HepG2 (cell line): Measurements from ENCODE around the gene NGEF. TPM values are rescaled to one million over a fixed set of nuclear protein-coding genes. Genes with fewer than 3 reads are reported as not detected.

Source experiments
- ATAC-seq: fragments of 200-7000 bp; cut with Tn5 transposase; 3 replicates; pipeline ENCODE4 v1.9.1; 2020; ENCODE audit warnings: mild to moderate bottlenecking, moderate library complexity
- BruUV-seq: library from RNA; stranded (reverse); fragments of 400-500 nt; replicated peaks from 2 replicates; lab custom pipeline; 2021; lab: Mats Ljungman, UMichigan
- CTCF ChIA-PET: fragments of 300-600 bp; formaldehyde crosslinking; extraction: SDS; loops from one replicate; lab custom pipeline; 2021; ENCODE audit warnings: low total read pairs, inconsistent platforms, low intra/inter-chr PET ratio; lab: Yijun Ruan, JAX
- POLR2A ChIA-PET: fragments of 350-600 bp; sonication (Branson Sonifier 250); formaldehyde crosslinking; loops from one replicate; lab custom pipeline; 2020; ENCODE audit warnings: antibody characterized with exemption, inconsistent platforms; lab: Yijun Ruan, JAX
- DNase-seq: peaks from one replicate; pipeline ENCODE4 v3.0.0-alpha.2; 2015; ENCODE audit warnings: low spot score
- FAIRE-seq: peaks from 3 replicates; lab custom pipeline; 2011; peaks lifted over from hg19 to GRCh38; lab: Jason Lieb, UNC
- H2AFZ ChIP-seq: one replicate; pipeline ENCODE4 v1.6.1; 2011; ENCODE audit warnings: low read length, inconsistent platforms
- H3K27ac ChIP-seq: fragments of 300-600 bp; 3 replicates; pipeline ENCODE4 v1.8.0; 2011; ENCODE audit warnings: mixed run types, mild to moderate bottlenecking, mixed read lengths, low read length, inconsistent platforms; ENCODE audit not compliant: insufficient read depth; ENCODE audit errors: extremely low read length
- H3K27me3 ChIP-seq, 2 experiments: fragments of 200-600 bp in 1 of 2; 2 replicates in 1 of 2; 3 replicates in 1 of 2; pipeline versions ENCODE4 v1.6.0 to v1.8.0; 2011; ENCODE audit warnings: low read length in 2 of 2, mild to moderate bottlenecking in 2 of 2, moderate library complexity in 2 of 2, inconsistent platforms in 1 of 2; ENCODE audit not compliant: insufficient read depth in 2 of 2, control insufficient read depth in 1 of 2
- H3K36me3 ChIP-seq, 2 experiments: fragments of 200-600 bp in 1 of 2; replicated peaks in 1 of 2; 2 replicates in 1 of 2; 3 replicates in 1 of 2; pipeline versions ENCODE4 v1.5.1 to v1.8.0; 2011; ENCODE audit warnings: low read length in 2 of 2, inconsistent platforms in 1 of 2; ENCODE audit not compliant: insufficient read depth in 2 of 2, control insufficient read depth in 1 of 2
- H3K4me1 ChIP-seq: 2 replicates; pipeline ENCODE4 v1.5.1; 2012; ENCODE audit warnings: low read length, inconsistent platforms; ENCODE audit not compliant: insufficient read depth
- H3K4me2 ChIP-seq: 2 replicates; pipeline ENCODE4 v1.6.0; 2011; ENCODE audit warnings: low read depth, low read length, inconsistent platforms
- H3K4me3 ChIP-seq, 3 experiments: fragments of 200-600 bp in 1 of 3; sonication (generic), shearing (Covaris generic) in 1 of 3; replicated peaks in 1 of 3; 2 replicates each; pipeline ENCODE4 v1.5.1; 2011 to 2016; ENCODE audit warnings: low read length in 3 of 3, inconsistent platforms in 2 of 3, low read depth in 2 of 3, mild to moderate bottlenecking in 2 of 3, control low read depth in 1 of 3, mixed read lengths in 1 of 3; ENCODE audit not compliant: insufficient read depth in 1 of 3
- H3K79me2 ChIP-seq: one replicate; pipeline ENCODE4 v1.6.1; 2011; ENCODE audit warnings: low read length, inconsistent platforms; ENCODE audit not compliant: insufficient read depth
- H3K9ac ChIP-seq: 2 replicates; pipeline ENCODE4 v1.6.0; 2011; ENCODE audit warnings: mild to moderate bottlenecking, low read depth, low read length, inconsistent platforms; ENCODE audit not compliant: insufficient read depth
- H3K9me3 ChIP-seq: 2 replicates; pipeline ENCODE4 v1.5.1; 2012; ENCODE audit warnings: mild to moderate bottlenecking, low read length
- H4K20me1 ChIP-seq: 2 replicates; pipeline ENCODE4 v1.6.0; 2011; ENCODE audit warnings: inconsistent platforms, mild to moderate bottlenecking, low read length, moderate library complexity; ENCODE audit not compliant: insufficient read depth
- MEIS1 ChIP-seq: sonication (generic); formaldehyde crosslinking; IDR thresholded peaks from 2 replicates; pipeline ENCODE4 v1.9.0; 2021; ENCODE audit warnings: mild to moderate bottlenecking, missing genetic modification reagents, moderate library complexity, borderline replicate concordance
- MLLT10 ChIP-seq: sonication (generic); formaldehyde crosslinking; IDR thresholded peaks from 2 replicates; pipeline ENCODE4 v1.4.0; 2020; ENCODE audit warnings: missing genetic modification reagents
- NR2C2 ChIP-seq: sonication (generic); formaldehyde crosslinking; IDR thresholded peaks from 2 replicates; pipeline ENCODE4 v1.4.0; 2020; ENCODE audit warnings: missing genetic modification reagents, mild to moderate bottlenecking, moderate library complexity, borderline replicate concordance
- PHF8 ChIP-seq: sonication (generic); formaldehyde crosslinking; IDR thresholded peaks from 2 replicates; pipeline ENCODE4 v1.5.0; 2020; ENCODE audit warnings: missing genetic modification reagents
- ZNF33A ChIP-seq: sonication (generic); formaldehyde crosslinking; IDR thresholded peaks from 2 replicates; pipeline ENCODE4 v1.5.1; 2020; ENCODE audit warnings: missing genetic modification reagents, mild to moderate bottlenecking, moderate library complexity, borderline replicate concordance
- ZNF747 ChIP-seq: sonication (generic); formaldehyde crosslinking; IDR thresholded peaks from 2 replicates; pipeline ENCODE4 v1.8.1; 2023; ENCODE audit warnings: missing genetic modification reagents, mild to moderate bottlenecking, borderline replicate concordance
- ZNF879 ChIP-seq: sonication (generic); formaldehyde crosslinking; IDR thresholded peaks from 2 replicates; pipeline ENCODE4 v1.8.1; 2023; ENCODE audit warnings: missing genetic modification reagents
- WGBS: methylation state at CpG from one replicate; pipeline ENCODE4 v1.1.6; 2017; ENCODE audit warnings: low lambda C conversion rate; 5-methylcytosine and 5-hydroxymethylcytosine counted together
- in situ Hi-C: cut with HindIII; loops from 2 replicates; pipeline ENCODE4 v1.10.0; 2017; ENCODE audit warnings: low pct_unique_long_range_greater_than_20kb; ENCODE audit not compliant: extremely low pct_ligation_motif_present
- intact Hi-C: fragments of 100-400 bp; cut with micrococcal nuclease; formaldehyde crosslinking; loops from one replicate; pipeline ENCODE4 v1.10.0; 2022; ENCODE audit not compliant: unreplicated experiment
- polyA plus RNA-seq, 8 experiments: library from polyadenylated mRNA; depleted of rRNA in 3 of 8; stranded (reverse) in 7 of 8; unstranded in 1 of 8; fragments of >200 nt; fragmentation: Illumina TruSeq in 4 of 8; extraction: Trizol in 4 of 8; gene quantifications; 2 replicates each; pipeline versions ENCODE4 v1.2.1 to v1.2.3, GENCODE V29; 2011 to 2016; ENCODE audit warnings: low read depth in 4 of 8, missing spikeins in 1 of 8, mixed read lengths in 1 of 8; ENCODE audit not compliant: insufficient read depth in 1 of 8
- total RNA-seq, 5 experiments: library from RNA; depleted of rRNA; stranded (reverse); fragments of >200 nt; fragmentation: Illumina TruSeq; extraction: Trizol; gene quantifications; 2 replicates each; pipeline ENCODE4 v1.2.3, GENCODE V29; 2016; ENCODE audit warnings: low read depth in 1 of 5
- TF ChIP-seq, protein P1 (sequence below): sonication (generic); formaldehyde crosslinking; IDR thresholded peaks from 2 replicates; pipeline ENCODE4 v1.8.0; 2022; ENCODE audit warnings: mild to moderate bottlenecking, missing genetic modification reagents
- TF ChIP-seq, protein P2 (sequence below), 2 experiments: IDR thresholded peaks; 2 replicates each; pipeline ENCODE4 v1.6.1; 2011 to 2012; ENCODE audit warnings: low read length in 2 of 2, borderline replicate concordance in 1 of 2, low read depth in 1 of 2, mild to moderate bottlenecking in 1 of 2, moderate library complexity in 1 of 2
- TF ChIP-seq, protein P3 (sequence below): sonication (generic); formaldehyde crosslinking; IDR thresholded peaks from 2 replicates; pipeline ENCODE4 v1.4.0; 2020; ENCODE audit warnings: missing genetic modification reagents
- TF ChIP-seq, protein P4 (sequence below): sonication (generic); formaldehyde crosslinking; IDR thresholded peaks from 2 replicates; pipeline ENCODE4 v1.4.0; 2020; ENCODE audit warnings: missing genetic modification reagents, borderline replicate concordance
- TF ChIP-seq, protein P5 (sequence below): sonication (generic); formaldehyde crosslinking; IDR thresholded peaks from 2 replicates; pipeline ENCODE4 v1.5.1; 2020; ENCODE audit warnings: missing genetic modification reagents, mild to moderate bottlenecking, borderline replicate concordance

The NGEF gene
- total and polyA plus RNA-seq, 2 of the 13 experiments (the other 11 are each of a cell fraction or from before 2014, with no cell fraction given), result 14.4 to 36.9 TPM

DNA sequence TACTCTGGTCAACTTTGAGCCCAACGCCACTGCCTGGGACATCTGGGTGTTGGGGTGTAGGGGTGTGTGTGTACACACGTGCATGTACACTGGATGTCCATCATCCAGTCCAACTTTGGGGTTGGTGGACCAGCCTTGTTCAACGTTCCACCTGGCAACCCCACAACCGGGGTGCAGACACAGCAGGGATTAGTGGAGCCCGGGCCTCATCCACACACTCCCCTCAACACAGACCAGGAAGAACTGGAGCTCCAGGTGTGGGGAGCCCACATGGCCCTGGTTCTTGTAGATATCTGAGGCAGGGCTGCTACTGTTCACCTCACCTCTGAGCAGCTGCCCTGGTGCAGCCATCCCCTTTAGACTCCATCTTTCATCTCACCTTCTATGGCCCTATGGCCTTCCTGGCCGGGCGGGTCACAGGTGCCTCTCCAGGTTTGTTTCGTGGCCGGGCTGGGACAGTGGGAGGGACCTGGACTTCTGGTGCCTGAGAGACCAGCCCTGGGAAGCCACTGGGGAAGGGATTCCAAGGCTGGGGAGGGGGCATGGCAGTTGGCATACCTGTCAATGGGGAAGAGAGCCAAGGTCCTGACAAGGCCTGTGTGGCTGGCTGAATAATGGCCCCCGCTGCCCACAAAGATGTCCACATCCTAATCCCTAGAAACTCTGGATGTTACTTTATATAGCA is 26.9 kb upstream of the NGEF start:
- intact Hi-C loops (no loop called here), in situ Hi-C loops (no loop called here)
- H3K4me2 ChIP-seq, result no peak overlapping the region
- ChIA-PET POLR2A (no interaction called here), CTCF (no interaction called here)
- 0 out of 2 replicates have a peak, but pooled peaks cover 7% of the 10 kb centered on the region for H3K4me1 ChIP-seq
- no peak overlapping the region for H3K9ac ChIP-seq
- peaks cover 3 to 48% of the 10 kb centered on the region in 2 experiments; a peak in 4 of 5 replicates for H3K27me3 ChIP-seq
- no peak overlapping the region for H2AFZ ChIP-seq
- FAIRE-seq (no peak), DNase-seq (no peak), ATAC-seq (no peak; the same call in 2 of the 3 replicates)
- WGBS, result 41% methylated on average over 10 of the region's 10 CpGs
- no peaks in the 10 kb centered on the region for H3K36me3 ChIP-seq
- no peaks in the 10 kb centered on the region for H4K20me1 ChIP-seq
- no peak overlapping the region for H3K27ac ChIP-seq
- no peak overlapping the region for H3K4me3 ChIP-seq
- H3K9me3 ChIP-seq, result no peaks in the 10 kb centered on the region
- no peaks in the 10 kb centered on the region for H3K79me2 ChIP-seq
- BruUV-seq, result no TSS peak
- TF ChIP-seq ZNF747 (CRISPR knock-in tag), result no peak
- TF ChIP-seq, protein P1, sequence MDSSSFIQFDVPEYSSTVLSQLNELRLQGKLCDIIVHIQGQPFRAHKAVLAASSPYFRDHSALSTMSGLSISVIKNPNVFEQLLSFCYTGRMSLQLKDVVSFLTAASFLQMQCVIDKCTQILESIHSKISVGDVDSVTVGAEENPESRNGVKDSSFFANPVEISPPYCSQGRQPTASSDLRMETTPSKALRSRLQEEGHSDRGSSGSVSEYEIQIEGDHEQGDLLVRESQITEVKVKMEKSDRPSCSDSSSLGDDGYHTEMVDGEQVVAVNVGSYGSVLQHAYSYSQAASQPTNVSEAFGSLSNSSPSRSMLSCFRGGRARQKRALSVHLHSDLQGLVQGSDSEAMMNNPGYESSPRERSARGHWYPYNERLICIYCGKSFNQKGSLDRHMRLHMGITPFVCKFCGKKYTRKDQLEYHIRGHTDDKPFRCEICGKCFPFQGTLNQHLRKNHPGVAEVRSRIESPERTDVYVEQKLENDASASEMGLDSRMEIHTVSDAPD (CRISPR knock-in tag), result no peak
- no peak for TF ChIP-seq MEIS1 (CRISPR knock-in tag)
- TF ChIP-seq NR2C2 (CRISPR knock-in tag), result no peak
- TF ChIP-seq, protein P2, sequence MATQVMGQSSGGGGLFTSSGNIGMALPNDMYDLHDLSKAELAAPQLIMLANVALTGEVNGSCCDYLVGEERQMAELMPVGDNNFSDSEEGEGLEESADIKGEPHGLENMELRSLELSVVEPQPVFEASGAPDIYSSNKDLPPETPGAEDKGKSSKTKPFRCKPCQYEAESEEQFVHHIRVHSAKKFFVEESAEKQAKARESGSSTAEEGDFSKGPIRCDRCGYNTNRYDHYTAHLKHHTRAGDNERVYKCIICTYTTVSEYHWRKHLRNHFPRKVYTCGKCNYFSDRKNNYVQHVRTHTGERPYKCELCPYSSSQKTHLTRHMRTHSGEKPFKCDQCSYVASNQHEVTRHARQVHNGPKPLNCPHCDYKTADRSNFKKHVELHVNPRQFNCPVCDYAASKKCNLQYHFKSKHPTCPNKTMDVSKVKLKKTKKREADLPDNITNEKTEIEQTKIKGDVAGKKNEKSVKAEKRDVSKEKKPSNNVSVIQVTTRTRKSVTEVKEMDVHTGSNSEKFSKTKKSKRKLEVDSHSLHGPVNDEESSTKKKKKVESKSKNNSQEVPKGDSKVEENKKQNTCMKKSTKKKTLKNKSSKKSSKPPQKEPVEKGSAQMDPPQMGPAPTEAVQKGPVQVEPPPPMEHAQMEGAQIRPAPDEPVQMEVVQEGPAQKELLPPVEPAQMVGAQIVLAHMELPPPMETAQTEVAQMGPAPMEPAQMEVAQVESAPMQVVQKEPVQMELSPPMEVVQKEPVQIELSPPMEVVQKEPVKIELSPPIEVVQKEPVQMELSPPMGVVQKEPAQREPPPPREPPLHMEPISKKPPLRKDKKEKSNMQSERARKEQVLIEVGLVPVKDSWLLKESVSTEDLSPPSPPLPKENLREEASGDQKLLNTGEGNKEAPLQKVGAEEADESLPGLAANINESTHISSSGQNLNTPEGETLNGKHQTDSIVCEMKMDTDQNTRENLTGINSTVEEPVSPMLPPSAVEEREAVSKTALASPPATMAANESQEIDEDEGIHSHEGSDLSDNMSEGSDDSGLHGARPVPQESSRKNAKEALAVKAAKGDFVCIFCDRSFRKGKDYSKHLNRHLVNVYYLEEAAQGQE (IDR thresholded peaks at IDR 0.05; ENCODE audit: borderline replicate concordance in 1 of 2, low read depth in 1 of 2, low read length in 2 of 2), result no peak
- TF ChIP-seq PHF8 (CRISPR knock-in tag), result no peak
- TF ChIP-seq ZNF879 (CRISPR knock-in tag), result no peak
- TF ChIP-seq, protein P3, sequence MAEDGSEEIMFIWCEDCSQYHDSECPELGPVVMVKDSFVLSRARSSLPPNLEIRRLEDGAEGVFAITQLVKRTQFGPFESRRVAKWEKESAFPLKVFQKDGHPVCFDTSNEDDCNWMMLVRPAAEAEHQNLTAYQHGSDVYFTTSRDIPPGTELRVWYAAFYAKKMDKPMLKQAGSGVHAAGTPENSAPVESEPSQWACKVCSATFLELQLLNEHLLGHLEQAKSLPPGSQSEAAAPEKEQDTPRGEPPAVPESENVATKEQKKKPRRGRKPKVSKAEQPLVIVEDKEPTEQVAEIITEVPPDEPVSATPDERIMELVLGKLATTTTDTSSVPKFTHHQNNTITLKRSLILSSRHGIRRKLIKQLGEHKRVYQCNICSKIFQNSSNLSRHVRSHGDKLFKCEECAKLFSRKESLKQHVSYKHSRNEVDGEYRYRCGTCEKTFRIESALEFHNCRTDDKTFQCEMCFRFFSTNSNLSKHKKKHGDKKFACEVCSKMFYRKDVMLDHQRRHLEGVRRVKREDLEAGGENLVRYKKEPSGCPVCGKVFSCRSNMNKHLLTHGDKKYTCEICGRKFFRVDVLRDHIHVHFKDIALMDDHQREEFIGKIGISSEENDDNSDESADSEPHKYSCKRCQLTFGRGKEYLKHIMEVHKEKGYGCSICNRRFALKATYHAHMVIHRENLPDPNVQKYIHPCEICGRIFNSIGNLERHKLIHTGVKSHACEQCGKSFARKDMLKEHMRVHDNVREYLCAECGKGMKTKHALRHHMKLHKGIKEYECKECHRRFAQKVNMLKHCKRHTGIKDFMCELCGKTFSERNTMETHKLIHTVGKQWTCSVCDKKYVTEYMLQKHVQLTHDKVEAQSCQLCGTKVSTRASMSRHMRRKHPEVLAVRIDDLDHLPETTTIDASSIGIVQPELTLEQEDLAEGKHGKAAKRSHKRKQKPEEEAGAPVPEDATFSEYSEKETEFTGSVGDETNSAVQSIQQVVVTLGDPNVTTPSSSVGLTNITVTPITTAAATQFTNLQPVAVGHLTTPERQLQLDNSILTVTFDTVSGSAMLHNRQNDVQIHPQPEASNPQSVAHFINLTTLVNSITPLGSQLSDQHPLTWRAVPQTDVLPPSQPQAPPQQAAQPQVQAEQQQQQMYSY (CRISPR knock-in tag), result no peak
- TF ChIP-seq ZNF33A (CRISPR knock-in tag), result no peak
- TF ChIP-seq, protein P4, sequence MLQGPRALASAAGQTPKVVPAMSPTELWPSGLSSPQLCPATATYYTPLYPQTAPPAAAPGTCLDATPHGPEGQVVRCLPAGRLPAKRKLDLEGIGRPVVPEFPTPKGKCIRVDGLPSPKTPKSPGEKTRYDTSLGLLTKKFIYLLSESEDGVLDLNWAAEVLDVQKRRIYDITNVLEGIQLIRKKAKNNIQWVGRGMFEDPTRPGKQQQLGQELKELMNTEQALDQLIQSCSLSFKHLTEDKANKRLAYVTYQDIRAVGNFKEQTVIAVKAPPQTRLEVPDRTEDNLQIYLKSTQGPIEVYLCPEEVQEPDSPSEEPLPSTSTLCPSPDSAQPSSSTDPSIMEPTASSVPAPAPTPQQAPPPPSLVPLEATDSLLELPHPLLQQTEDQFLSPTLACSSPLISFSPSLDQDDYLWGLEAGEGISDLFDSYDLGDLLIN (CRISPR knock-in tag), result no peak
- no peak for TF ChIP-seq MLLT10 (CRISPR knock-in tag)
- TF ChIP-seq, protein P5, sequence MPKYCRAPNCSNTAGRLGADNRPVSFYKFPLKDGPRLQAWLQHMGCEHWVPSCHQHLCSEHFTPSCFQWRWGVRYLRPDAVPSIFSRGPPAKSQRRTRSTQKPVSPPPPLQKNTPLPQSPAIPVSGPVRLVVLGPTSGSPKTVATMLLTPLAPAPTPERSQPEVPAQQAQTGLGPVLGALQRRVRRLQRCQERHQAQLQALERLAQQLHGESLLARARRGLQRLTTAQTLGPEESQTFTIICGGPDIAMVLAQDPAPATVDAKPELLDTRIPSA (CRISPR knock-in tag), result no peak
